ENCODE measurements around the gene C21orf58.

DNA sequence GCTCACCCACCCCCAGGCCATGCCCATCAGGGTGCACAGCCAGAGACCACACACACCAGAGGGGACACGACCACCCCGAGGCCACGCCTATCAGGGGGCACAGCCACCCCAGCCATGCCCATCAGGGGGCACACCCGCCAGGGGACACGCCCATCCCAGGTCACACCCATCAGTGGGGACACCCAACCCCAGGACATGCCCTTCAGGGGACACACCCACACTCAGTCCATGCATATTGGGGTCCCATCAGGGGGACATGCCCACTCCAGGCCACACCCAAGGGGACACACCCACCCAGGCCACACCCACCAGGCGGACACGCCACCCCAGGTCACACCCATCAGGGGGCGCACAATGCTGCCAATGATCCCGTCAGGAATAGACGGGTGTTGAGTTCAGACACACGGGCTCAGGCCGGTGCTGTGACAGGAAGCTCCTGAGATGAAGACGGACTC is 59.0 kb downstream of the C21orf58 start:
- TF ChIP-seq EZH2 (IDR thresholded peaks at IDR 0.05; ENCODE audit: insufficient read depth, poor library complexity, severe bottlenecking) (no peak), EZH2phosphoT487 (IDR thresholded peaks at IDR 0.05; ENCODE audit: insufficient read depth, low read depth) (no peak)

All from GM23248 (cell line).